ENCODE data around the gene LAMB4.

The LAMB4 gene

GRCh38 chr7:108071551-108071950 lies 58.6 kb downstream of the LAMB4 start:
- no peak for TF ChIP-seq CTCF (IDR thresholded peaks at IDR 0.05)

GRCh38 chr7:108069646-108070045 lies 60.5 kb downstream of the LAMB4 start:
- no peak for TF ChIP-seq CTCF (IDR thresholded peaks at IDR 0.05)

GRCh38 chr7:108067844-108068243 lies 62.3 kb downstream of the LAMB4 start:
- TF ChIP-seq CTCF (IDR thresholded peaks at IDR 0.05), result no peak

- TF ChIP-seq CTCF (IDR thresholded peaks at IDR 0.05), result no peak
Observed at GRCh38 chr7:108066486-108066885, 63.7 kb downstream of the LAMB4 start.

GRCh38 chr7:108063520-108063933 lies 66.6 kb downstream of the LAMB4 start:
- no peak for TF ChIP-seq CTCF (IDR thresholded peaks at IDR 0.05)

GRCh38 chr7:108062250-108063014 lies 67.7 kb downstream of the LAMB4 start:
- no peak for TF ChIP-seq CTCF (IDR thresholded peaks at IDR 0.05)

GRCh38 chr7:108059526-108059925 lies 70.6 kb downstream of the LAMB4 start:
- no peak for TF ChIP-seq CTCF (IDR thresholded peaks at IDR 0.05)
